GM18909 (cell line): Measurements from ENCODE around the gene KIAA0319L.

ENCODE experiments used
- ATAC-seq: cut with Tn5 transposase; IDR thresholded peaks from one replicate; pipeline ENCODE4 v1.9.1; 2021; ENCODE audit warnings: mild to moderate bottlenecking; ENCODE audit not compliant: unreplicated experiment, poor library complexity

The KIAA0319L gene

DNA sequence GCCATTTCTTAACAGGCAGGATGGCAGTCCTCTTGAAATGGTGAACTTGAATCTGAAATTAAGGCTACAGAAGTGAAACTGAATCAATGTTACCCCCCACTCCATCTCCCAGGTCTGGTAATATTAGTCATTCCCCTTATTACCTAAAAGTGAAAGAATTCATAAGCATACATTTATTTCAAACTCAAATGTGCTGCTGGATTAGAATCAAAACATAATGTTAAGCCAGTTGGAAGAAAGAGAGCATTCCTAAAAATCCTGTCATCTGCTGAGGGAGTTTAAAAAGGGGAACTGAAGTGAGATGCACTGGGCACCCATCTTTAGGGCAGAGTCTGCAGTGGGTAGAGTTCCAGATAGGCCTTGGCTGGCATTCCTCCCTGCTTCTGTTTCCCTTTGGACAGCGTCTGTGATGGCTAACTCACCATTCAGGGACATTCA is 17.4 kb downstream of the KIAA0319L start:
- peak; percentile 28 for ATAC-seq

DNA sequence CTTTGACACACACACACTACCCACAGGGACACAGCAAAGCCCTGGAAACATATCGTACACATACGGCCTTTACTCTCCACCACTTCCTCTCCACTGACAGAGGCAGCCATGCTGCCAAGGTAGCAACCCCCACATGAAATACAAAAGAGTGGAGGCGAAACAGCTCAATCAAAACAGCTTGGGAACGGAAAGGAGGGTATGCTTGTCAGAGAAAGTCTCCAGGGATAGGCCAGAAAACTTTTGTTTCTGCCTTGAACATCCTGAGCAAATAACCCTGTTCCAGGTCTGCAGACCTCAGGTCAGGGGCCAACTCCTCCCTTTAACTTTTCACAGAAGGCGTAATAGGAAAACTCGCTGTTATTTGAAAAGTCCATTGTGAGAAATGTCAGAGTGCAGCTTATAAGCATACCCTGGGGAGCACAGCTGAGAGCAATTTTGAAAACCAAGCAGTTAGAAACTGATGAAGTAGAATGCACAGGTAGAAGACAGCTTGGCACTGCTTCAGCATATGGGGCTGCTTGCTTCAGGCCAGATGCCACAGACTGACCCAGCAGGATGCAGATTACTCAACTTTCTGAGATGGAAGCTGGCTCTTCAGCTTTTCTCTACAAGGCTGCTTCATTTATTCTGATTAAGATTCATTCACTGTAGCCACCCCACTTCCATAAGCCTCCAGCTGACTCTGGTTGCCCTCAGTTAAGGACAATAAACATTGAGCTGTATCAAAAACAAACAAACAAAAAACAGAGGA is 18.0 kb downstream of the KIAA0319L start:
- ATAC-seq: peak; percentile 50

DNA sequence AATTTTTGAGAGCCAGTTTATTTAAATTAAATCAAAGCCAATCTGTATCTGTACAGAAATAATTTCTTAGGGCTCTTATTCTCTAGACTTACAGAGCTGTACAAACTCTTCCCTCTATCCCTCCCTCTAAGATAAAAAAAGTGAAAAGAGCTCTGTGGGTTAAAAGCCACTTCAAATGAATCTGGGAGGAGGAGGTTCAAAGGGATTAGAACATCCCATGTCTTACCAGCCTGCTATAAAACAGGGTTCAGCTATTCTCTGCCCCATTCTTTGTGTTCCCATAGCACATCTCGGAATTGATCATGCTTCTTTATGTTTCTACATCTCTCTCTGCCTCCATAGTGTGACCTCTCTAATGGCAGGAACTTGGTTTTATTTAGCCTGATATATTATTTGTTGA is 19.4 kb downstream of the KIAA0319L start:
- ATAC-seq: no peak

DNA sequence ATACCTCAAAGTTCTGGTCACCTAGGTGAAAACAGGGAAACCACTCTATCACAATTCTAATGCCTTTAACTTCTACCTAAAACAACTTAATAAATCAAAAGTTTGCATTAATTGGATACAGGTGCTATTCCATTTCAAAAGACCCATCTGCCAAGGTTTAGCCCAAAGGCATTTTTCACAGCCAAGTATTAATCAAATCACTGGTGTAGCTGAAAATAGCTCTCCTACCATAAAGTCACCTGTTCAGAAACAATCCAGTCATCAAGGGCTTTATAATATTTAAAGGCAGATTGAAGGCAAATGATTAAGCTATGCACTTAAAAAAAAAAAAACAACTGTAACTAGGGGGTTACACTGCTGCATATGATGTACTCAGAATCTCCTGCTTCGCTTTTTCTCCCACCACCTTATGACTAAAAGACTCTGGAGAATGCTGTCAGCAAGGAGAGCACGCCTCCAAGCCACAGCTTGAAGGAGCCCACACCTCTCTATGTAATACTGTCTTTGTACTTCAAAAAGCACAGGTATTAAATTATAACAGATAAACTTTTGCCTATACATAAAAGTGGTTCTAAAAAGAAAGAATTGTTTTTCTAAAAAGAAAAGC is 20.5 kb downstream of the KIAA0319L start:
- no peak for ATAC-seq

DNA sequence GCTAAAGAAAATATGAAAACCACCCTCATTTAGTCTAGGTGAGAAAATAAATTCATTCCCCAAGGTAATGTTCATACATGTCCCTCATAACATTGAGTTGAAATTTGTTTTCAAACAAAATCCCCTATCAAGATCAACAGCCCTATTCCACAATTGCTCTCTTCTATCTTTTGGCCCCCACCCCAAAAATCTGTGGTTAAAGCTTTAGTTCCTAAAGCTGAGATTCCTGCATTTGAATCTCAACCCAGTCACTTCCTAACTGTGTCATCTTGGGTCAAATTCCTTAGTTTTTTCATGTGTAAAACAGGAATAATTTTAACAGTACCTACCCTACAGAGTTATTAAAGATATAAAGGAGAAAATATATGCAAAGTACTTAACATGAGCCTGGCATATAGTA is 22.0 kb downstream of the KIAA0319L start:
- ATAC-seq: no peak

DNA sequence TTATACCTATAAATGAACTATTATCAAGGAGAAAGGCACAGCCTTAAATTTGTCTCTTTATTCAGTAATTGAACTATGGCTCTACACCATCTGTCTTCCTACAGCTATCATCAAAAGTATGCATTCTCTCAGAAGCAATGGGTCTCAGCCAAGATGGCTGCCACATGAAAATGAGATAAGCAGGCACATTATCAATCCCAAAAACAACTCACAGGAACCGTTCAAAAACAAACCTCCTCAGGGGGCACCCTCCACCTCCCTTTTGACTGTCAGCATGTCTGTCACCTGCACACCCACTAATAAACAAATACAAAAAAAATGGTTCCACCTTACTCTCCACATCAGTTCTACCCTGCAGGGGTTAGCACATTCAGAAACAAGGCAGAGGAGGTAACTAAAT is 23.6 kb downstream of the KIAA0319L start:
- ATAC-seq: no peak

DNA sequence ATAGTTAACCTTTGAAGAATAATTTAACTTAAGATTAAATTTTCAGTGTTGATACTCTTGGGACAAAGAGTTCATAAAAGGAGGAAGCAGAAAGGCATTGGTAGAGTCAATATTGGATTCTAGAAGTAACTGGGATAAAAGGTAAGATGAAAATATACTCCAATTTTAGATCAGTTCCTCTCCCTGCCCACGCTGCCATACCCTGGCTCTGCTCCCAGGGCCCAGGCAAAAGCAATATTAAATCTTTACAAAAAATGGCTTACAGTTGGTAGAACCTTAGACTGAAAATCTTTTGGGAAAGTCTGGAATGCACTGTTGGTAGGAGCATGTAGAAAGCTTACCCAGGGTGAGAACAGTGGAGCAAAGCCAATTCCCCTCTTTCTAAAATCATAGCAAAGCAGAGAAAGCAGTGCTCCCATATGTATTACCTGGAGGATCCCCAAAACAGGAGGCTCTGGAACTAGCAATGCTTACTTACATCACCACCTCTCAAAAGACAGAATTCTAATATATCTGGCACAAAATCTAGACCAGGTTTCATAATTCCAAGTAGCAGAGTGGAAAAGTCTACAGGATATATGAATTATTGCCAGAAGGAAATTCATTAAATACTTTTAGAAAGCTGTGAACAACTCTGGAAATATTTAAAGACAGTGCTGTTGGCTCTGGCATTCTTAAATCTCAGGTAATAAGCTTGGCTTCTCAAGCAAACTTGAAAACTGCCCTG is 24.5 kb downstream of the KIAA0319L start:
- no peak for ATAC-seq

DNA sequence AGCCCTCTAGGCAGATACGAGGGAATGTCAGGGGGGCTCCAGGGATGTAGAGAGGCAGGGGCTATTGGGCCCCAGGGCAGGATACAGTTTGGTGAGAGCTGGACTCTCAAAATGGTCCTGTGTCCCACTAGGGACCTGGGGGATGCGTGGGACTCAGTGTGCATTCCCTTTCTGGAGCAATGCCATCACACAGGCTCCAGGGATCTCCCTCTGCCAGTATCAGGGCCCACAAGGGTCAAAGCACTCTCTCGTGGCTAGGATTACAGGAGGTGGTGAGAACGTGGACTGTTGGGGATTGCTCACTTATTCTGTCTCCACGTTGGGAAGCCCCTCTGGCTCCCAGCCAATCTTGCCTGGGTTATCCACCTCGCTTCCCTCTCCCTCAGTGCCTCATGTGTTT is 25.8 kb downstream of the KIAA0319L start:
- no peak for ATAC-seq

DNA sequence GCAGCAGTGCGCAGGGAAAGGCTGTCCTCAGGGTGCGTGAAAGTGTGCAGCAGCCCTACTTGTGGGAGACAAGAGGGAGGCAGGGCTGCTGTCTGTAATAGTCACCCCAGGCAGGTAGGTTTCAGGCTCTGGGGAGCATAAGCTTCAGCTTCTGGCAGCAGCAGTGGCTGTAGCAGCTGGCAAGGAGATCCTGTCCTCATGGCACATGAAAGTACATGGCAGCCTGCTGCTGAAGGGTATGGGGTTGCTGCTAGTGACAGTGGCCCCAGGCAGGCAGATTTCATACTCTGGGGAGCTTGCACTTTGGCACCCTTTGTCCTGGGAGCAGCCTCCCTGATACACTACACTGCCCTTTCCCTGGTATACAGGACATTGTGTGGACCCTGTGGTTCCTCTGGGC is 26.3 kb downstream of the KIAA0319L start:
- ATAC-seq: no peak

DNA sequence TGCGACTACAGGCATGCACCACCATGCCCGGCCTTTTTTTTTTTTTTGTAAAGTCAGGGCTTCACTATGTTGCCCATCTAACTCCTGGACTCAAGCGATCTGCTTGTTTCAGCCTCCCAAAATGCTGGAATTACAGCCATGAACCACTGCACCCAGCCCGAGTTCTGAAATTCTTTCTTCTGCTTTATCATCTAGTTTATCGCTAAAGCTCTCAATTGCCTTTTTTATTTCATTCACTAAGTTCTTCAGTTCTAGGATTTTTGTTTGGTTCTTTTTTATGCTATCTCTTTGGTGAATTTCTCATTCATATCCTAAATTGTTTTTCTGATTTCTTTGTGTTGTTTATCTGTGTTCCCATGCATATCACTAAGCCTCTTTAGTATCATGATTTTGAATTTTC is 27.0 kb downstream of the KIAA0319L start:
- no peak for ATAC-seq

DNA sequence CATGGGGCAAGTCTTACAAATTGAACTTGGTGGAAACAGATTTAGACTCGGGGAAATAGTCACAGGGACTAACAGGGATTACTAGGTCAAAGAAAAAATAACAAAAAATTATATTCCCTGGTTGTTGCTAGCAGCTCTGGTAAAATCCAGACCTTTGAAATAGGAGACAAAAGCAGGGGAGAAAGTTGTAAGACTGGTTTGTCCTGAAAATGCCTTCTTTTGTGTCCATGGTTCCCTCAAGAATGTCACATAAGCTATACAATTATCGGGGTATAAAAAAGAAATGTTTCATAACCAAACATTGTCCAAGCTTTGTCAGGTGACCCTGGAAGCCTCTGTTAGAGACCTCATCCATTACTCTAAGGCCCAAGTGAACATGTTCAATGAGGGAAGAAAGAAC is 33.1 kb downstream of the KIAA0319L start:
- ATAC-seq: no peak

DNA sequence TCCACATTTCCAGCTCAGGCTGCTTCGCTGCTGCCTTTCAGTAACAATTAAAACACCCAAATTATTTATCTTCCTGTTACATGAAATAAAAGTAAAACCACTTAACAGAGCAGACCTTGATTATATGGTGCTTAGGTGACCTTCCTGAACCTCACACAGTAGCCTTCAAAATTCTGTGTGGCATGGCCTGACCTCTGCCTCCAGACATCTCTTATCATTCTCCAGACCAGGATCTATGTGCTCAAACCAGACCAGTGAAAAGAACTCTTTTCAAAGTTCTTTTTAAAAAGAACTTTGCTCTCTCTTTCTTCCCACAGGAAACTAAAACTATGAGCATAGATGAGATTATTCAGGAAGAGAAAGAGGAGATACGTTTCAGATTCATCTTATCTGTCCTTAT is 37.8 kb downstream of the KIAA0319L start:
- ATAC-seq: no peak

DNA sequence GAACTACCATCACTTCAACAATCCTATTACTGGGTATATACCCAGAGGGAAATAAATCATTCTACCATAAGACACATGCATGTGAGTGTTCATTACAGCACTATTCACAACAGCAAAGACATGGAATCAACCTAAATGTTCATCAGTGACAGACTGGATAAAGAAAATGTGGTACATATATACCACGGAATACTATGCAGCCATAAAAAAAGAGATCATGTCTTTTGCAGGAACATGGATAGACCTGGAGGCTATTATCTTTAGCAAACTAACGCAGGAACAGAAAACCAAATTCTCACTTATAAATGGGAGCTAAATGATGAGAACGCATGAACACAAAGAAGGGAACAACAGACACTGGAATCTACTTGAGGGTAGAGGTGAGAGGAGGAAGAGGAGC is 39.0 kb downstream of the KIAA0319L start:
- ATAC-seq: no peak

DNA sequence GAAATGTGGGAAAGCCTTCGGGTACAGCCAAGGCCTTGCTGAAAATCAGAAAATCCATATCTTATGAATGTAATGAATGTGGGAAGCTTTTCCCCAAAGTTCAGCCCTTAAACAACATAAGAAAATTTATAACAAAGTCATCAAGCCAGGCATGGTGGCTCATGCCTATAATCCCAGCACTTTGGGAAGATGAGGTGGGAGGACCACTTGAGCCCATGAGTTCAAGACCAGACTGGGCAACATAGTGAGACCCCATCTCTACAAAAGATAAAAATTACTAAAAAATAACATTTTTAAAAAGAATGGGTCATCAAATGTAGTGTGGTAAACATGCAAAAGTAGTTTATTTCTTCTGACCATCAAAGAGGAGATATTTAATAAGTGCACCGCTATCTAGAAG is 45.9 kb downstream of the KIAA0319L start:
- ATAC-seq: no peak

DNA sequence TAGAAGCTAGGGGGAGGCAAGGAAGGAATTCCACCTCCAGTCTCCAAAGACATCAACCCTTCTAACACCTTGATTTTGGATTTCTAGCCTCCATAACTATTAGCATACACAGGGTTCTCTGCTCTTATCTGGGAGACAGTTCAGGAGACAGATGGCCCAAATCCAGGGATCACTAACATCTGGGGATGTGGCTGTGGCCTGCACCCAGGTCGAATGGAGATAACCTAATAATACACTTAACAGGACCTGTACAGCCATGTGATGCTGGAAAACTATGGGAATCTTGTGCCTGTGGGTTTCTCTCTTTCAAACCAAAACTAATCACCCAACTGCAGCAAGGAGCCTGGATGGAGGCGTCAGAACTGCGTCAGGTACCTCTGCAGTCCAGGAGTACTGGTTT is 47.6 kb downstream of the KIAA0319L start:
- no peak for ATAC-seq

DNA sequence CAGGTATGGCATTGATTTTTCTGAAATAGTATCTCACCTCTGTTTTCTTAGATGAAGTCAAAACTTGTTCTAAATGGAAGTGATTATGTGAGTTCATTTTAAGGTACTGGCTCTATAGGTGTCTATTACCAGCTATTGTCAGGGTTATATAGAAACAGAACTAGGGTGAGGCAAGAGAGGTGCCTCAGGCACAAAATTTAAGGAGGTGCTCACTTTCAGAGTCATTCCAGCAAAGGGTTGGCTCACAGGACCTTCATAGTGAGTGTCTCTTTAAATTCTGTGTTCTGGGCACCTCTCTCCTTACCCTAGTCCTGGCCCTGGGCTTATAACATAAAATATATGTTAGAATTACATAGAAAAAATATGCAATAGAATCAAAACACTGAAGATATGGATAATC is 49.3 kb downstream of the KIAA0319L start:
- no peak for ATAC-seq

DNA sequence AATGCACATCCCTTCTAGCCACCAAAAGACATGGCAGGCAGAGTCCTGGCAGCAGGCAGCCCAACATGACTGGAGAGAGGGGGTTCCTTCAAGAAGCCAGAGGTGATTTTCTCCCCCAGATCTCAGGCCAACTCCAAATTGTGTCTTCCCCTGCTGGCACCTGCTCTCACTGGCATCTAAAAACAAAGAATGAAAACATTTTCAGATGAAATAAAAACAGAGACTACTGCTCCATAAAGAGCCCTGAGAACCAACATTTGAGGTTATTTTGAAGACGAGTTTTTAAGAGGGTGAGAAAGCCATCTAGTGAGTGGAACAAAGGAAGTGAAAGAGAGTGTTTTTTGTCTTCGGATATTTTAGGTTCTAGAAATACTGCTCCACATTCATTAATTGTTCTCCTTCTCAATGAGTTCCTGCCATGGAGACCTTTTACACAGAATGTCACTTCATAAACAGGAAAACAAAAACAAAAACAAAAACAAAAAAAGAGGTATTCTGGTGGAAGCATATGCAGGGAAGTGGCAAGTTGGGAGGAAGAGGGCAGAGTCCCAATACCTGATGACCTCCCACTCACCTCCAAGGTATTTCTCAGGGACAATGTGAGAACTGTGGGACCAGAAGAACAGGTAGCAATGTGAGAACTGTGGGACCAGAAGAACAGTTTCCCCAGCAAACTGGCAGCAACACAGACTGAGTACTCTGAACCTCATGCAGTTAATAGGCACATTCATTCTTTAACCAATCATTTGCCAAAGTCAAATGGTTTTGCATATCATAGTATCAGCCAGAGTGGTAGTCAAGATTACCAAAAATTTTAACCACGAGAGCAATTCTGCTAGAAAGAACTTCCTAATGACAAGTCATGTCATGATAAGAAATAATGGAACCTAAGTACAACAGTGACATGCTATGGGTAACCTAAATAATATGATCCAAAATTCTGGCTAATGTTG is 50.0 kb downstream of the KIAA0319L start:
- ATAC-seq: no peak

DNA sequence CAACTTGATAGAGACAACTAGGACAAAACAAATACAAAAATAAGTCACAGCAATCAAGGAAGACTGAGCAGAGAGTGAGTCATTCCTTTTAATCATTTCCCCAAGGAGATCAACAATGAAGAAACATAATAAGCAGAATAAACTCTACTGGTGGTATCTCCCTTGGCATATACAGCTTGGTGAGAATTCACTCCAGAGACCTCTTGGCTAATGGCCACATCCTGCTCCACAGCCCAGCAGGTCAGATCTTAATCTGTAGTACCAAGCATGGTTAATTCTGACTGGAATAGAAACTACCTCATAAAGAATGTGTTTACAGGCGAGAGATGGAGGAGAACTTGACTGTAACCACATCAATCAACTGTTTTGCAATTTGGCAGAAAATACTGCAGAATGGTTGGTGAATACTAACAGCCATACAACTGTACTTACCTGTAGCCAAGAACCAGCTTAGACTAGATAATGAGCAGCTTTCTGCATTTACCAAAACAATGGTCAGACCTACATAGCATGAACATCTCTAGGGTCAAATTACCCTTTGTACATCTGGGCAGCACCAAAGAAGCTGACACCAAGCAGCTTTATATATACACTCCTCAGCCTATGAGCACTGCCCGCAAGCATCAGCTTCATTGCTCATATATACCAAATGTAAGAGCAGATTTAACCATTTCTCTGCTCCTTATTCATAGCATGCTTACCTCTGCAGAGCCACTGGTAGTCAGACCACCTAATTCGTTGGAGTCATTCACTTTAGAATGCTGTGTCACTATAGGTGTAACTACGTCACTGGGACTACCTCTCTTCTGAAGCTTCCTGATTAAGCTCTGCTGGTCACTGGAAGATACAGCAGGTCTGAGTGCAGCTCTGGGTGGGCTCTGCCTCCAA is 51.0 kb downstream of the KIAA0319L start:
- ATAC-seq: no peak

DNA sequence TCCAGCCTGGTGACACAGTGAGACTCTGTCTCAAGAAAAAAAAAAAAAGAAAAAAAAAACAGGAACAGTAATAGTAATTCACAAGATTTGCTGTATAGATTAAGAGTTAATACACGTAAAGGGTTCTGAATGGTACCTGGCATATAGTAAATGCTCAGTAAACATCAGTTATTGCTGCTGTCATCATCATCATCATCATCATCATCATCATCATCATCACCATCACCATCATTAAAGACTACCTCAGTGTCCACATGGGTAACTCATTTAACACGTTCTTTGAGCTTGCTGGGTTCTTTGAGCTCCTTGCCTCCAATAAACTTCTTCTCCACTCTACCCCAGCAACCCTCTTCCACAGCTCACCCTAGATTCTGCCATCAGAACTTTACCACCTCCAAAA is 55.0 kb downstream of the KIAA0319L start:
- no peak for ATAC-seq
